Measurements from ENCODE around the gene FKBP8. TPM values are rescaled to one million over a fixed set of nuclear protein-coding genes. Genes with fewer than 3 reads are reported as not detected.

Gene FKBP8
- total RNA-seq, 1 experiment from 2014 or later, result 345 TPM

- TF ChIP-seq ATF3 (CRISPR knock-in tag; conservative IDR thresholded peaks at IDR 0.05) (no peak), ZNF671 (CRISPR knock-in tag; IDR thresholded peaks at IDR 0.05) (no peak), USF2 (CRISPR knock-in tag; IDR thresholded peaks at IDR 0.05) (no peak), ZBTB21 (CRISPR knock-in tag; IDR thresholded peaks at IDR 0.05; ENCODE audit: borderline replicate concordance) (no peak), PREB (CRISPR knock-in tag; IDR thresholded peaks at IDR 0.05; ENCODE audit: borderline replicate concordance) (no peak), NR2C2 (CRISPR knock-in tag; IDR thresholded peaks at IDR 0.05) (no peak), FOXP4 (CRISPR knock-in tag; IDR thresholded peaks at IDR 0.05) (no peak), CBFB (CRISPR knock-in tag; IDR thresholded peaks at IDR 0.05; ENCODE audit: low read depth) (no peak)
Observed at GRCh38 chr19:18531485-18531884, 11.9 kb downstream of the FKBP8 start (continued).

- no peak overlapping the region; the same call in 1 of the 2 replicates for H3K27ac Mint-ChIP-seq
- no peaks in the 10 kb centered on the region for H3K4me1 Mint-ChIP-seq
- no peak overlapping the region for H3K4me3 Mint-ChIP-seq
- TF ChIP-seq ZNF396 (CRISPR knock-in tag; IDR thresholded peaks at IDR 0.05; ENCODE audit: borderline replicate concordance), result no peak
- 0 out of 2 replicates have a peak, but pooled peaks have one; percentile 51 for TF ChIP-seq NFATC4 (CRISPR knock-in tag; IDR thresholded peaks at IDR 0.05)
- no peak for TF ChIP-seq STAT6 (CRISPR knock-in tag; conservative IDR thresholded peaks at IDR 0.05; ENCODE audit: low read depth)
- no peak for TF ChIP-seq TP53 (CRISPR knock-in tag; IDR thresholded peaks at IDR 0.05)
- ChIA-PET POLR2A (no interaction called here), CTCF (interaction anchor here (0.5 to 2.8 kb wide), 10 partner anchors 9 to 534 kb away, joined by 3 to 7 read pairs (median 4); partner anchors contain the start of genes SLC25A42 and UPF1)
- ATAC-seq (peak; percentile 60), DNase-seq (ENCODE audit: low spot score) (no peak)
- H3K36me3 Mint-ChIP-seq, result peaks cover 18% of the 10 kb centered on the region
- H3K27me3 Mint-ChIP-seq (ENCODE audit: low read depth), result no peaks in the 10 kb centered on the region
- H3K9me3 Mint-ChIP-seq, result no peaks in the 10 kb centered on the region
Observed at GRCh38 chr19:18529782-18530181, 13.6 kb downstream of the FKBP8 start.

- no peak overlapping the region for H3K4me3 Mint-ChIP-seq
- peaks cover 5% of the 10 kb centered on the region; the same call in 1 of the 2 replicates for H3K4me1 Mint-ChIP-seq
- ChIA-PET CTCF (interaction anchor here (0.6 to 1.6 kb wide), 5 partner anchors 31 to 320 kb away, joined by 3 to 5 read pairs (median 4); no protein-coding TSS in a partner anchor), POLR2A (interaction anchor here (0.7 kb wide), 1 partner anchor 24 kb away, joined by 3 read pairs; no protein-coding TSS in a partner anchor)
- ATAC-seq (no peak), DNase-seq (ENCODE audit: low spot score) (no peak)
- H3K36me3 Mint-ChIP-seq, result peaks cover 2% of the 10 kb centered on the region
- H3K27ac Mint-ChIP-seq, result peak overlapping the region; percentile 8; the same call in 1 of the 2 replicates
- no peaks in the 10 kb centered on the region for H3K27me3 Mint-ChIP-seq (ENCODE audit: low read depth)
- H3K9me3 Mint-ChIP-seq, result no peaks in the 10 kb centered on the region
- TF ChIP-seq AR (CRISPR knock-in tag; IDR thresholded peaks at IDR 0.05) (no peak), SOX15 (CRISPR knock-in tag; IDR thresholded peaks at IDR 0.05) (no peak), OVOL2 (CRISPR knock-in tag; IDR thresholded peaks at IDR 0.05; ENCODE audit: borderline replicate concordance) (no peak), EMX1 (CRISPR knock-in tag; IDR thresholded peaks at IDR 0.05) (no peak), STAT6 (CRISPR knock-in tag; conservative IDR thresholded peaks at IDR 0.05; ENCODE audit: low read depth) (no peak), TP53 (CRISPR knock-in tag; IDR thresholded peaks at IDR 0.05) (no peak), JUN (CRISPR knock-in tag; IDR thresholded peaks at IDR 0.05) (no peak), E2F1 (CRISPR knock-in tag; IDR thresholded peaks at IDR 0.05) (no peak)
Observed at GRCh38 chr19:18526316-18526715, 17.1 kb downstream of the FKBP8 start.

All from WTC11 (cell line).